KOPT-K1 (cell line): Measurements from ENCODE around the gene HELB.

Source experiments
- H3K27ac ChIP-seq: fragments of 200-600 bp; sonication (generic); 2 replicates; pipeline ENCODE4 v1.5.1; 2016; ENCODE audit warnings: antibody characterized with exemption, mild to moderate bottlenecking, low read depth, low read length; ENCODE audit not compliant: poor library complexity, severe bottlenecking
- H3K36me3 ChIP-seq: fragments of 200-600 bp; sonication (generic); 2 replicates; pipeline ENCODE4 v1.5.1; 2017; ENCODE audit warnings: antibody characterized with exemption, mild to moderate bottlenecking, low read length, moderate library complexity; ENCODE audit not compliant: insufficient read depth
- H3K9me3 ChIP-seq: fragments of 200-600 bp; sonication (generic); 2 replicates; pipeline ENCODE4 v1.5.1; 2017; ENCODE audit warnings: antibody characterized with exemption, low read length, mild to moderate bottlenecking; ENCODE audit not compliant: insufficient read depth, poor library complexity, severe bottlenecking

The HELB gene

GRCh38 chr12:66323017-66323416 is 20.7 kb downstream of the HELB start:
- Histone ChIP-seq H3K9me3 (no peaks in the 10 kb centered on the region), H3K36me3 (peaks cover 88% of the 10 kb centered on the region), H3K27ac (no peak overlapping the region)

- Histone ChIP-seq H3K36me3 (peaks cover 49% of the 10 kb centered on the region), H3K9me3 (no peaks in the 10 kb centered on the region), H3K27ac (no peak overlapping the region)
Measured at GRCh38 chr12:66329941-66330340, 27.6 kb downstream of the HELB start.

DNA sequence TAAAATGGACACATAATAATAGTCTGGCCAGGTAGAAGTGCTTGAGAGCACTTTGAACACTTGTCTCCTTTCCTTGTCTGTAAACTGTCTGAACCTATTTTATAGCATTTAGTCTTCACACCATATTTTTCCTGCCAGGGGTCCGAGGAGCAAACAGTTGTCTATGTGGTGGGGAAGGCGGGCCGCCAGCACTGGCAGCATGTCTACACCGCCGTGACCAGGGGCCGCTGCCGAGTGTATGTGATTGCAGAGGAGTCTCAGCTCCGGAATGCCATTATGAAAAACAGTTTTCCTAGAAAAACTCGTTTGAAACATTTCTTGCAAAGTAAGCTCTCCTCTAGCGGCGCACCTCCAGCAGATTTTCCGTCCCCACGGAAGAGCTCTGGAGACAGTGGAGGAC is 28.7 kb downstream of the HELB start:
- H3K9me3 ChIP-seq: no peaks in the 10 kb centered on the region
- H3K36me3 ChIP-seq: peaks cover 38% of the 10 kb centered on the region
- no peak overlapping the region for H3K27ac ChIP-seq

DNA sequence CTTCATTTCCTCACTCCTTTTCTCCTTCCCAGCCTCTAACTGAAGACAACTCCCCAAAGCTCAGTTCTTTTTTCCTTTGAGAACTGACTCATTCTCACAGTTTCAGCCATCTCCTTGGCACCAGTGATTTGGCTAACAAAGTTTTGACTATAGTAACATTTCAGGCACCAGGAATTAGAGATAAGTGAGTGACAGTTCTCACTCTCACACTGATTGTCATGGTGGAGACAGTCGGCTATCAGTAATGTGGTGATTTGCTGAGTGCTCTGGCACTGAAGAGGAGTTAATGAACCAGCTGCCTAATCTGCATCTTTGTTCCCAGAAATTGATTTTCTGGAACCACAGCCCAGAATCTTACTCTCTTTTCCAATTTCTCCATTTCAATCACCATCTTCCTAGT is 29.5 kb downstream of the HELB start:
- H3K36me3 ChIP-seq: peaks cover 31% of the 10 kb centered on the region
- H3K27ac ChIP-seq: no peak overlapping the region
- H3K9me3 ChIP-seq: no peaks in the 10 kb centered on the region

GRCh38 chr12:66335746-66336145 is 33.5 kb downstream of the HELB start:
- H3K36me3 ChIP-seq: peaks cover 53% of the 10 kb centered on the region
- no peak overlapping the region for H3K27ac ChIP-seq
- peaks cover 14% of the 10 kb centered on the region for H3K9me3 ChIP-seq

DNA sequence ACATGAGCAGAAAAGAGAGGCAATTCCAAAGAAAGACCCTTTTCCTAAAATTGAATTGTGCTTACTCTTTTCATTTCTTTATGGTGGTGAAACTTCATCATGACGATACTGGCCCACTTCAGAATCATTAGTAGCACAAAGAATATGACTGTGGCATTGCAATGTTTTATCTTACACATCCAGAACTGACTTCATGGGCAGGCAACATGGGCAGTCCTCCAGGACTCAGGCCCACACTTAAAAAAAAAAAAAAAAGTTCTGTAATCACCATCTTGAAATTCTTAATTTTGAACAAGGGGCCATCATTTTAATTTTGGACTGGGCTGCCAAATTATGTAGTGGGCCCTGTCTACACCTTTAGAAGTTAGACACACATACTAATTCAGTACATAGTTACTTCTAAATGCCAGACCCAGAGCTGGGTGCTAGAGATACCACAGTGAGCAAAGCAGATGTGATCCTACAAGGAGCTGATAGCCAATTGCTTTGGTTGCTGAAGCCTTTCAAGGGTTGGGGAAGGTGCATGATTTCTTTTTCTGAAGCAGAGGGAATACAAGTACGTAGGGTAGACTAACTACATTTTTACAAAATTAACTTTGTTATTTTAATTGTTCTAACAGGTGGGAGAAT is 35.2 kb downstream of the HELB start:
- peaks cover 51% of the 10 kb centered on the region for H3K36me3 ChIP-seq
- no peak overlapping the region for H3K27ac ChIP-seq
- H3K9me3 ChIP-seq: peaks cover 29% of the 10 kb centered on the region

GRCh38 chr12:66340131-66340530 is 37.8 kb downstream of the HELB start:
- peaks cover 29% of the 10 kb centered on the region for H3K9me3 ChIP-seq
- peaks cover 45% of the 10 kb centered on the region for H3K36me3 ChIP-seq
- no peak overlapping the region for H3K27ac ChIP-seq

GRCh38 chr12:66341126-66341525 is 38.8 kb downstream of the HELB start:
- Histone ChIP-seq H3K27ac (no peak overlapping the region), H3K9me3 (peaks cover 29% of the 10 kb centered on the region), H3K36me3 (peaks cover 45% of the 10 kb centered on the region)

GRCh38 chr12:66345212-66345611 is 42.9 kb downstream of the HELB start:
- H3K36me3 ChIP-seq: peaks cover 26% of the 10 kb centered on the region

GRCh38 chr12:66345956-66346355 is 43.7 kb downstream of the HELB start:
- peaks cover 19% of the 10 kb centered on the region for H3K36me3 ChIP-seq
- H3K27ac ChIP-seq: no peak overlapping the region
- peaks cover 13% of the 10 kb centered on the region for H3K9me3 ChIP-seq

More at GRCh38 chr12:66345212-66345611, 42.9 kb downstream of the HELB start:
- peaks cover 21% of the 10 kb centered on the region for H3K9me3 ChIP-seq
- H3K27ac ChIP-seq: peak overlapping the region; percentile 6

DNA sequence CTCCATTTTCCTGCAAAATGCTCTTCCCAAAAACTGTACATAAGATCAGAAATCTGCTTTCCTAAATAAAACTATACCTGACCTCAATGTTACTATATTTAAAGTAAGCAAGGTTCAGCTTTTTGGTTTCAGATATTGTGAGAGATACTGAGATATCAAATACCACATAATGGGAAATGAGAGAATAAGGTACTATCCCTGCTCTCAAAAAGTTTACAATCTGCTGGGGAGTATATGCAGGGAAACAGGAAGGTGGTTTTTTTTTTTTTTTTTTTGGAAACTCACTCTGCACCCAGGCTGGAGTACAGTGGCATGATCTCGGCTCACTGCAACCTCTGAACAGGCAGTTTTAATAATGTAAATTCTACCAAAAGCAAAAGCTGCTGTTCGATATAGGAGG is 49.0 kb downstream of the HELB start:
- Histone ChIP-seq H3K9me3 (no peaks in the 10 kb centered on the region), H3K27ac (no peak overlapping the region), H3K36me3 (0 out of 2 replicates have a peak, but pooled peaks cover 5% of the 10 kb centered on the region)

DNA sequence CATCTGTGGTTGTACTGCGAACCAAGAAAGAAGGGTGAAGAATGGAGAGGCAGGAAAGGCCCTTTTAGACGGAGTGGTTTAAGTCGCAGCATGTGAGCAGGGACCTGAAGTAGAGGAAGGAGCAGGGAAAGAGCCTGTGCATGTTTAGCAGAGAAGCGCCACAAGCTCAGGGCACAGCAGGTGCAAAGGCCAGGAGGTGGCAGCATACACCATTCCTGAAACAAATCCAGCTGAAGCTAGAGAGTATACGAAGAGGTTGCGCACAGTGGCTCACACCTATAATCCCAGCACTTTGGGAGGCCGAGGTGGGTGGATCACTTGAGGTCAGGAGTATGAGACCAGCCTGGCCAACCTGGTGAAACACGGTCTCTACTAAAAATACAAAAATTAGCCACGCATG is 49.9 kb downstream of the HELB start:
- Histone ChIP-seq H3K9me3 (no peaks in the 10 kb centered on the region), H3K36me3 (no peaks in the 10 kb centered on the region), H3K27ac (no peak overlapping the region)

- Histone ChIP-seq H3K27ac (no peak overlapping the region), H3K36me3 (no peaks in the 10 kb centered on the region), H3K9me3 (no peaks in the 10 kb centered on the region)
Measured at GRCh38 chr12:66352899-66353298, 50.6 kb downstream of the HELB start.

DNA sequence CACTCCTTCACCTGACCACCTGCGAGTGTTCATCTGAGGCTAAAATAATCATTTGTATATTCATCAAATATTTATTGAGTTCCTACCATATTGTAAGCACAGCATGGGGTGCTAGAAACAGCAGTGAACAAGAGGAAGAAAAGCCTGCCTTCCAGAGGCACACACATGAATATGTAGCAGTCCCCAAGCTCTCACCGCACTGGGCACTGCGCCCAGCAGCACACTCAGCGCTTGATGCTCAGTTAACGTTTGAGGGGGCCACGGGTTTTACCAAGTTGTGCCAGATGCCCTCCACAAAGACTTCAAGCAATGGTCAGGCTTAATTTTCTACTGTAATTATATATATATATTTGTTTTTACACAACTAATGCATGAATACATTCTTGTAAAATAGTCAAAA is 52.0 kb downstream of the HELB start:
- no peaks in the 10 kb centered on the region for H3K9me3 ChIP-seq
- H3K27ac ChIP-seq: no peak overlapping the region
- no peaks in the 10 kb centered on the region for H3K36me3 ChIP-seq

GRCh38 chr12:66359300-66359699 is 57.0 kb downstream of the HELB start:
- no peaks in the 10 kb centered on the region for H3K36me3 ChIP-seq
- no peak overlapping the region for H3K27ac ChIP-seq
- H3K9me3 ChIP-seq: no peaks in the 10 kb centered on the region

DNA sequence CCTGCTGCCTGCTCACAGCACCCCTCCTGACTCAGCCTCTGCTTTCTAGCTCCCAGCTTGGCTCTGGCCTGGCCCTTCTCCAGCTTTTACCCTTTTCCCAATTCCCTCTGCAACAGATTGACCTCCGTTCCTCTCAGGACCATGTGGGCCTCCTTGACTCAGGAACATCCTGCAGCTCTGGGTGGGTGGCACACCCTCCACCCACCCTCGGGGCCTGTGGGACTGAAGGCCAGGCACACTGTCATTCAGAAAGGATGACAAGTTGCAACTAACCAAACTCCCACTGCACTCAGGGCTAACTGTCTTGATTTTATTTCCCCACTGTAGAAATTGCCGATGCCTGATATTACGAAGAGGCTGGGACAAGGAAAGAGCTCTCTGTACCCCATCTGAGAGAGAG is 59.4 kb downstream of the HELB start:
- H3K36me3 ChIP-seq: no peaks in the 10 kb centered on the region
- no peaks in the 10 kb centered on the region for H3K9me3 ChIP-seq
- no peak overlapping the region for H3K27ac ChIP-seq
